HEK293T (cell line): Measurements from ENCODE around the gene KCNMA1.

Experiments used
- CTCF ChIA-PET: fragments of 350-600 bp; formaldehyde crosslinking; extraction: SDS; loops from one replicate; lab custom pipeline; 2021; ENCODE audit warnings: antibody characterized with exemption, inconsistent platforms; lab: Yijun Ruan, JAX
- POLR2A ChIA-PET: fragments of 350-600 bp; formaldehyde crosslinking; extraction: SDS; loops from one replicate; lab custom pipeline; 2020; ENCODE audit warnings: antibody characterized with exemption, inconsistent platforms; lab: Yijun Ruan, JAX
- DNase-seq: peaks from one replicate; pipeline ENCODE4 v3.0.0; 2012; ENCODE audit warnings: mixed read lengths; ENCODE audit errors: extremely low spot score
- ARNT ChIP-seq: fragments of 450-650 bp; IDR thresholded peaks from 2 replicates; pipeline ENCODE4 v1.6.1; 2017; ENCODE audit warnings: mild to moderate bottlenecking
- BHLHE40 ChIP-seq: fragments of 450-650 bp; IDR thresholded peaks from 2 replicates; pipeline ENCODE4 v1.6.1; 2016; ENCODE audit warnings: mild to moderate bottlenecking, moderate library complexity, borderline replicate concordance
- CTBP1 ChIP-seq: fragments of 450-650 bp; IDR thresholded peaks from 2 replicates; pipeline ENCODE4 v1.6.1; 2016; ENCODE audit warnings: borderline replicate concordance
- ELF4 ChIP-seq: fragments of 450-650 bp; IDR thresholded peaks from 2 replicates; pipeline ENCODE4 v1.6.1; 2017; ENCODE audit warnings: antibody characterized with exemption
- FOXA1 ChIP-seq: fragments of 450-650 bp; IDR thresholded peaks from 2 replicates; pipeline ENCODE4 v1.6.1; 2016; ENCODE audit warnings: mild to moderate bottlenecking
- FOXK2 ChIP-seq: fragments of 450-650 bp; IDR thresholded peaks from 2 replicates; pipeline ENCODE4 v1.6.1; 2016; ENCODE audit warnings: mild to moderate bottlenecking
- FOXM1 ChIP-seq: fragments of 450-650 bp; IDR thresholded peaks from 2 replicates; pipeline ENCODE4 v1.6.1; 2017; ENCODE audit warnings: mild to moderate bottlenecking, borderline replicate concordance
- HDGF ChIP-seq: fragments of 450-650 bp; IDR thresholded peaks from 2 replicates; pipeline ENCODE4 v1.6.1; 2017; ENCODE audit warnings: antibody characterized with exemption, borderline replicate concordance
- L3MBTL2 ChIP-seq: fragments of 450-650 bp; conservative IDR thresholded peaks from 2 replicates; pipeline ENCODE4 v1.6.1; 2016; ENCODE audit warnings: mild to moderate bottlenecking
- LEF1 ChIP-seq: fragments of 450-650 bp; IDR thresholded peaks from 2 replicates; pipeline ENCODE4 v1.6.1; 2017; ENCODE audit warnings: mild to moderate bottlenecking, borderline replicate concordance
- NFRKB ChIP-seq: fragments of 450-650 bp; IDR thresholded peaks from 2 replicates; pipeline ENCODE4 v1.6.1; 2016; ENCODE audit warnings: mild to moderate bottlenecking, moderate library complexity
- PKNOX1 ChIP-seq: fragments of 450-650 bp; IDR thresholded peaks from 2 replicates; pipeline ENCODE4 v1.6.1; 2016
- SP1 ChIP-seq: fragments of 450-650 bp; IDR thresholded peaks from 2 replicates; pipeline ENCODE4 v1.6.1; 2017
- SUZ12 ChIP-seq: fragments of 450-650 bp; IDR thresholded peaks from 2 replicates; pipeline ENCODE4 v1.6.1; 2016; ENCODE audit warnings: mild to moderate bottlenecking
- TARDBP ChIP-seq: fragments of 450-650 bp; IDR thresholded peaks from 2 replicates; pipeline ENCODE4 v1.6.1; 2016
- ZNF384 ChIP-seq: fragments of 450-650 bp; IDR thresholded peaks from 2 replicates; pipeline ENCODE4 v1.6.1; 2016

Gene KCNMA1

GRCh38 chr10:77164616-77165311 lies 472.8 kb downstream of the KCNMA1 start:
- ChIA-PET POLR2A (no interaction called here), CTCF (interaction anchor here (1.0 to 1.9 kb wide), 9 partner anchors 8 to 547 kb away, joined by 3 to 27 read pairs (median 4); no protein-coding TSS in a partner anchor)
- DNase-seq: no peak
- TF ChIP-seq TARDBP (no peak), FOXK2 (no peak), NFRKB (no peak), FOXA1 (no peak), ARNT (no peak)

- ChIA-PET POLR2A (no interaction called here), CTCF (interaction anchor here (1.4 to 1.8 kb wide), 2 partner anchors 27 to 548 kb away, joined by 3 to 4 read pairs; no protein-coding TSS in a partner anchor)
- DNase-seq: no peak
- TF ChIP-seq LEF1 (no peak), CTBP1 (no peak), SUZ12 (no peak), FOXM1 (no peak), PKNOX1 (peak; percentile 27; the same call in 1 of the 2 replicates)
Measured at GRCh38 chr10:77163670-77164348, 473.8 kb downstream of the KCNMA1 start.

- DNase-seq: no peak
- TF ChIP-seq ZNF384 (no peak), FOXA1 (no peak), HDGF (no peak), L3MBTL2 (no peak), CTBP1 (no peak), LEF1 (no peak), FOXK2 (no peak), SUZ12 (no peak), BHLHE40 (no peak), SP1 (no peak), ELF4 (no peak)
- ChIA-PET POLR2A (no interaction called here), CTCF (no interaction called here)
Measured at GRCh38 chr10:77162697-77163096, 474.9 kb downstream of the KCNMA1 start.

- DNase-seq: no peak
- ChIA-PET POLR2A (no interaction called here), CTCF (interaction anchor here (0.6 kb wide), 1 partner anchor 1532 kb away, joined by 3 read pairs; no protein-coding TSS in a partner anchor)
- TF ChIP-seq PKNOX1 (0 out of 2 replicates have a peak, but pooled peaks have one; percentile 4), ARNT (no peak)
Measured at GRCh38 chr10:77160679-77161078, 476.9 kb downstream of the KCNMA1 start.

- POLR2A ChIA-PET: no interaction called here
- DNase-seq: no peak
- CTCF ChIA-PET: no interaction called here
- TF ChIP-seq FOXM1: no peak
- no peak for TF ChIP-seq ZNF384
- TF ChIP-seq ARNT: no peak
- TF ChIP-seq PKNOX1: no peak
- TF ChIP-seq ELF4: no peak
- TF ChIP-seq BHLHE40: no peak
- no peak for TF ChIP-seq L3MBTL2
- no peak for TF ChIP-seq FOXK2
- TF ChIP-seq HDGF: no peak
- TF ChIP-seq CTBP1: no peak
- TF ChIP-seq NFRKB: no peak
- TF ChIP-seq TARDBP: no peak
- TF ChIP-seq SUZ12: no peak
- TF ChIP-seq FOXA1: no peak
Measured at GRCh38 chr10:77159538-77160110, 478.0 kb downstream of the KCNMA1 start.

GRCh38 chr10:77158666-77159065 lies 478.9 kb downstream of the KCNMA1 start:
- TF ChIP-seq L3MBTL2: no peak
- no peak for TF ChIP-seq BHLHE40
- no peak for TF ChIP-seq PKNOX1
- no peak for TF ChIP-seq TARDBP
- TF ChIP-seq ELF4: no peak
- TF ChIP-seq HDGF: no peak
- no peak for TF ChIP-seq ZNF384
- no peak for TF ChIP-seq LEF1
- TF ChIP-seq FOXK2: no peak
- TF ChIP-seq CTBP1: no peak
- TF ChIP-seq ARNT: no peak
- no peak for TF ChIP-seq FOXA1
- TF ChIP-seq FOXM1: no peak
- no peak for TF ChIP-seq NFRKB
- TF ChIP-seq SUZ12: no peak
- TF ChIP-seq SP1: no peak
- POLR2A ChIA-PET: no interaction called here
- CTCF ChIA-PET: no interaction called here

More at GRCh38 chr10:77158666-77159065, 478.9 kb downstream of the KCNMA1 start:
- no peak for DNase-seq
